D721Med (cell line): ENCODE results near the gene KATNA1.

Source experiments
- DNase-seq: peaks from one replicate; pipeline ENCODE4 v3.0.0; 2011; ENCODE audit warnings: low spot score; ENCODE audit not compliant: insufficient read length
- FAIRE-seq: peaks from 2 replicates; lab custom pipeline; 2011; peaks lifted over from hg19 to GRCh38; lab: Jason Lieb, UNC
- TF ChIP-seq, protein P1 (sequence below): IDR thresholded peaks from 2 replicates; pipeline ENCODE4 v1.5.1; 2012; ENCODE audit warnings: mild to moderate bottlenecking, control low read depth; ENCODE audit not compliant: insufficient read depth; ENCODE audit errors: missing control alignments

The KATNA1 gene

DNA sequence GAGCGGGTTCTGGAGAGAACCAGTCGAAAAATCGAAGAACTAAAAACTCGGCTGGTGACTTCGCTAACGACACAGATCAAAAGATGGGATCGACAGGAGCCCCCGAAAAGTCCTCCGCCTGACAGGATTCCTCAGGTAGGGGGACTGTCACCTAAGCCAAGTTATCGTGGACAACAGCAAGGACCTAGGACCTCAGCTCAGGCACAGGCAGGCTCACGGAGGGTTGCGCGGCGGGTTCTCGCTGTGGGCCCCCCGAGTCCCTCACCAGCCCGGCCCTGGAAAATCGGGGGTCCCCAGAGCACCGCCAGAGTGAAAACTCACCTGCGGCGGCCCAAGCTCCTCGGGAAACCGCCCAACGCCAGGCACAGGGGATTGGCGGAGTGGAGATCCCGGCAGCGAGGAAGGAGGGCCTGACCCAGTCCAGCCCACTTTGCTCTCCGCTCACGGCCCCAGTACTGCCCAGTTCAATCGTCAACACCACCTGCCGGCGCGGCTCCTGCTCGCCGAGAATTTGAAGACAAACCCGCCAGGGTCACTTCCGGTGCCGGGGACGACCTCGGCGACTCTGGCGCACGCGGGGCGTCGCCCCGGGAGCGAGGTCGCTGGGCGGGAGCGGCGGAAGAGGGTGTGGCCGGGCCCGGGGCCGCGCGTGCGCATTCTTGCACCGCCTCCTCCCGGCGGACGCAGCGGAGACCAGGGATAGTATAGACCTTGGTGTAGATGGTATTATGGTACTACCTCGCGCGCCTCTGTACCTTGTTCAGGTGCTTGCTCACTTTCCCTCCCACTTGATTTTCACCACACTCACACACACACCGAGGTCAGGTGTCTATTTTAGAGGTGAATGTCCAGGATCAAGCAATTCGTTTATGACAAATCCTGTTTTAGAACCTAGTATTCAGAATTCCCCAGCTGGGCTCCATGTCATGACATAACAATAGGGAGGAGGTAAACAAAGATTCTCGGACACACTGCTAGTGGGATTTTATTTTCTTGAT is at the start of gene KATNA1:
Gene KATNA1 (minus strand): TSS at position 567 of the 998 bp plus-strand sequence. CDS start 10,167 bp downstream, outside the sequence.
- DNase-seq (peak; percentile 83), FAIRE-seq (no peak)
- TF ChIP-seq, protein P1, sequence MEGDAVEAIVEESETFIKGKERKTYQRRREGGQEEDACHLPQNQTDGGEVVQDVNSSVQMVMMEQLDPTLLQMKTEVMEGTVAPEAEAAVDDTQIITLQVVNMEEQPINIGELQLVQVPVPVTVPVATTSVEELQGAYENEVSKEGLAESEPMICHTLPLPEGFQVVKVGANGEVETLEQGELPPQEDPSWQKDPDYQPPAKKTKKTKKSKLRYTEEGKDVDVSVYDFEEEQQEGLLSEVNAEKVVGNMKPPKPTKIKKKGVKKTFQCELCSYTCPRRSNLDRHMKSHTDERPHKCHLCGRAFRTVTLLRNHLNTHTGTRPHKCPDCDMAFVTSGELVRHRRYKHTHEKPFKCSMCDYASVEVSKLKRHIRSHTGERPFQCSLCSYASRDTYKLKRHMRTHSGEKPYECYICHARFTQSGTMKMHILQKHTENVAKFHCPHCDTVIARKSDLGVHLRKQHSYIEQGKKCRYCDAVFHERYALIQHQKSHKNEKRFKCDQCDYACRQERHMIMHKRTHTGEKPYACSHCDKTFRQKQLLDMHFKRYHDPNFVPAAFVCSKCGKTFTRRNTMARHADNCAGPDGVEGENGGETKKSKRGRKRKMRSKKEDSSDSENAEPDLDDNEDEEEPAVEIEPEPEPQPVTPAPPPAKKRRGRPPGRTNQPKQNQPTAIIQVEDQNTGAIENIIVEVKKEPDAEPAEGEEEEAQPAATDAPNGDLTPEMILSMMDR, result no peak

DNA sequence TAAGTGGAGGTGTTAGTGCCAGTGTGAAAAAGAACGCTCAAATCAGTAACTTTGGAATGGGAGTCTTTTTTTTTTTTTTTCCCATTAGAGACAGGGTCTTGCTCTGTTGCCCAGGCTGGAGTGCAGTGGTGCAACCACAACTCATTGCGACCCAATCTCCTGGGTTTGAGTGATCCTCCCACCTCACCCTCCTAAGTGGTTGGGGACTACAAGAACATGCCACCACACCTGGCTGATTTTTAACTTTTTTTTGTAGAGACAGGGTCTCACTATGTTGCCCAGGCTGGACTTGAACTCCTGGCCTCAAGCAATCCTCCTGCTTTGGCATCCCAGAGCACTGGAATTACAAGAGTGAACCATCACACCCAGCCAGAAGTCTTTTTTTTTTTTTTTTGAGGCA is 49.7 kb upstream of the KATNA1 start:
- no peak for FAIRE-seq
- TF ChIP-seq, protein P1, result no peak
- no peak for DNase-seq

DNA sequence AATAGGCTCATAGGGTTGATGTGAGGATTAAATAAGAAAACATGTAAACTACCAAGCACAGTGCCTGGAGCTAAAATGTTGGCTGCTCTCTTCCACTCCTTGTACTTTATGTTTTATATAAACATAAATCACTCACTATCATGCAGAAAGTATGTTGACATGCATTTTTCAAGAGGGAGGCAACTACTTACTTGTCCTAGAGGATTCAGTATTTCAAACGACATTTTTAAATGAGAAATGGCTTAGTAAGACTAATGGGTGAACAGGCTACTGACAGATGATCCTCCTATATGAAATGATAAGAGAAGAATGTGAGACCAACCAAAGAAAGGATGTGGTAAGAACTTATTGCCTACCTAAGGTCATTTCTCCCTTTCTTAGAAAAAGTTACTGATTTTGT is 48.4 kb upstream of the KATNA1 start:
- TF ChIP-seq, protein P1, result no peak
- DNase-seq (no peak), FAIRE-seq (peak; percentile 91)

DNA sequence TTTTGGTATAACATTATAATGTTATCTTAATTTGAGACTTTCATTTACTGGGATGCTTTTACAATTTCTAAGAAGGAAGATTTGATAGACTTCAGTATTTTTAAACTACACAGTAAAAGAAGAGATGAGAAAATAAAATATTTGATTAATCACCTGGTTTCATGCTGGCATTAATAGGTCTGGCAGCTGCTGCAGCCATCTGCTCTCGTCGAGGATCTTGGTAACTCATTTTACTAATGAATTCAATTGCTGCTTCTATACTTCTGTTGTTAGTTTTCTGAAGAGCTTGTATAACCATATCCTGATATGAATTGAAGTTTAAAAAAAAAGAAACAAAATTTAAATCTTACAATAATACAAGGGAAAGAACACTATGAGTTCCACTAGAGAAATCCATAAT is 46.4 kb upstream of the KATNA1 start:
- TF ChIP-seq, protein P1, result no peak
- FAIRE-seq (peak; percentile 61), DNase-seq (no peak)

DNA sequence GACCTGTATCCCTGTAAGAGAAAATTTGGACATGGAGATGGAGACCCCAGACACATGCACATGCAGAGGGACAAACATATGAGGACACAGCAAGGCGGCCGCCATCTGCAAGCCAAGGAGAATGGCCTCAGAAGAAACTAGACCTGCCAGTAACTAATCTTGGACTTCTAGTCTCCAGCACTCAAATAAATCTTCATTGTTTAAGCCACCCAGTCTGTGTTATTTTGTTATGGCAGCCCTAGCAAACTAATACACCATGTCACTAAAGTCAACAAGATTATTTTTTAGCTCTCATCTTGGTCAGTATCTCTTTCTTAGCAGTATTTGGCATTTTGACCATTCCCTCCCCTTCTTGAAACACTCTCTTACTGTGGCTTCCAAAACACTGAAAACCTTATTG is 42.7 kb upstream of the KATNA1 start:
- FAIRE-seq (no peak), DNase-seq (no peak)
- TF ChIP-seq, protein P1, result no peak

DNA sequence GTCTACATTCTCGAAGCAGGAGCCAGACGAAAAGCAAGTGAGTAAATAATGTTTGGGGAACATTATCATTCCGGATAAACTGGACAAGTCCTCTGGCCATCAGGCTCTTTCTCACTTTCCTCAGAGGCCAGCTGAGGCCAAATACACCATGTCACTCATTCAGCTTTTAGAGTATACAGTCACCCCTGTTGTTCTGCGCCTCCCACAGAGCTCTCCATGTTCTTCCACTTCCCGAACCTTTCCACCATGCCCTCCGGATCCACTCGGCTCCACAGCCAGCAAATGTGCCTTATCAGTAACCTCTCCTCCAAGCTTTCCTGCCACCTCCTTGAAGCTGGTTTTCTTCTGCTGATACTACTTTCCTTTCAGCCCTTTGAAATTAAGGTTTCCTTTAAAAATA is 37.7 kb upstream of the KATNA1 start:
- DNase-seq, result no peak

More for the DNA sequence above, 37.7 kb upstream of the KATNA1 start:
- no peak for FAIRE-seq
- TF ChIP-seq, protein P1, result no peak
